ENCODE data around the gene CTTNBP2NL.
A peak's percentile ranks its signal among the peaks of the same experiment; 100 is the strongest.
"Not testable (repeated sequence)": the region's sequence is repeated elsewhere in the genome, so short reads cannot be mapped to it uniquely, and the experiment has no call there.

Gene CTTNBP2NL

DNA sequence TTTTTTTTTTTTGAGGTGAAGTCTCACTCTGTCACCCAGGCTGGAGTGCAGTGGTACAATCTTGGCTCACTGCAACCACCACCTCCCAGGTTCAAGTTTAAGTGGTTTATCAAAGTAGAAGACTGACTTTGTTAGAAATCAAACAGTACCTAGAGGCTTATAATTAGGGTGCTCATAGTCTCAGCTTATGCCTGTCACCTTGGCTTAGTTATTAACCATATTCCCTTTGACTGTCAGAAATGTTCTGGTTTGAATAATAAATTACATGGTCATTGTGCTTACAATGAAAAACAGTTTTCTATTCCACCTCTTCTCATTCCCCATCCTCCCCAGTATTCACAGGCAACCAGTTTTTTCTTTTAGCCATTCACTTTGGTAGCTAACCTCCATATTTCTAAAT lies 54.8 kb downstream of the CTTNBP2NL start:
- no peak overlapping the region for H2BK12ac ChIP-seq (ENCODE audit: low read length)
- no peak overlapping the region for H4K8ac ChIP-seq (ENCODE audit: low read depth, low read length)
- no peaks in the 10 kb centered on the region for H3K9me3 ChIP-seq (ENCODE audit: insufficient read depth, low read depth, low read length)
- no peak overlapping the region for H4K12ac ChIP-seq (ENCODE audit: low read depth, low read length)
- H2AFZ ChIP-seq (ENCODE audit: insufficient read depth, low read length, poor library complexity), result no peak overlapping the region
- no peak overlapping the region for H3K27ac ChIP-seq (ENCODE audit: low read depth, low read length)
- no peak overlapping the region for H3K14ac ChIP-seq (ENCODE audit: low read length)
- H3K27me3 ChIP-seq (ENCODE audit: insufficient read depth, low read length), result no peaks in the 10 kb centered on the region
- H3K36me3 ChIP-seq (ENCODE audit: control insufficient read depth in 1 of 2, insufficient read depth in 2 of 2, low read length in 2 of 2), result peaks cover 9 to 11% of the 10 kb centered on the region in 2 experiments
- H2BK5ac ChIP-seq (ENCODE audit: low read depth, low read length, poor library complexity), result no peak overlapping the region
- H3K4ac ChIP-seq (ENCODE audit: low read depth, low read length), result no peak overlapping the region
- no peak overlapping the region for H2BK120ac ChIP-seq (ENCODE audit: insufficient read depth, low read length, poor library complexity)
- H3K4me2 ChIP-seq (ENCODE audit: low read length), result no peak overlapping the region
- H3K9ac ChIP-seq (ENCODE audit: low read length), result no peak overlapping the region
- H3K79me1 ChIP-seq (ENCODE audit: low read length), result peaks cover 2% of the 10 kb centered on the region
- no peak overlapping the region for H4K91ac ChIP-seq (ENCODE audit: low read depth, low read length)
- H2AK5ac ChIP-seq (ENCODE audit: low read length), result no peak overlapping the region
- DNase-seq, result no peak
- H3K4me3 ChIP-seq (ENCODE audit: low read depth, low read length), result no peak overlapping the region
- no peak overlapping the region for H3K18ac ChIP-seq (ENCODE audit: low read length)
- H3K4me1 ChIP-seq (ENCODE audit: control insufficient read depth in 1 of 2, insufficient read depth in 2 of 2, low read length in 2 of 2), result peaks cover 6 to 8% of the 10 kb centered on the region in 2 experiments
- no peaks in the 10 kb centered on the region for H3K79me2 ChIP-seq (ENCODE audit: control insufficient read depth, insufficient read depth, low read length, poor library complexity)
- H3K23ac ChIP-seq (ENCODE audit: low read length), result no peak overlapping the region

DNA sequence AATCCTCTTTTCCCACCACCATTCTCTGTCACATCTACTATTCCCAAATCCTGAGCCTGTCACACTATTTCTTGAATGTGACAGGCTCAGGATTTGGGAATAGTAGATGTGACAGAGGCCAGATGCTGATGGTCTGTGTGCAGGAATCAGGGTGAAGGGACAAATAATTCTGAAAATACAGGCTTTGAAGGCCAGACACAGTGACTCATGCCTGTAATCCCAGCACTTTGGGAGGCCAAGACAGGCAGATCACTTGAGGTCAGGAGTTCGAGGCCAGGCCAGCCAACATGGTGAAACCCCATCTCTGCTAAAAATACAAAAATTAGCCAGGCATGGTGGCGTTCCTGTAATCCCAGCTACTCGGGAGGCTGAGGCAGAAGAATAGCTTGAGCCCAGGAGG lies 55.3 kb downstream of the CTTNBP2NL start:
- not testable (repeated sequence) for H4K12ac ChIP-seq (ENCODE audit: low read depth, low read length); H3K79me2 ChIP-seq (ENCODE audit: control insufficient read depth, insufficient read depth, low read length, poor library complexity); H3K14ac ChIP-seq (ENCODE audit: low read length); H3K9me3 ChIP-seq (ENCODE audit: insufficient read depth, low read depth, low read length); DNase-seq; H2BK5ac ChIP-seq (ENCODE audit: low read depth, low read length, poor library complexity); H3K4ac ChIP-seq (ENCODE audit: low read depth, low read length); H4K8ac ChIP-seq (ENCODE audit: low read depth, low read length); H3K79me1 ChIP-seq (ENCODE audit: low read length); H3K27me3 ChIP-seq (ENCODE audit: insufficient read depth, low read length); H3K23ac ChIP-seq (ENCODE audit: low read length); H3K9ac ChIP-seq (ENCODE audit: low read length); H2BK12ac ChIP-seq (ENCODE audit: low read length); H2AK5ac ChIP-seq (ENCODE audit: low read length); H4K91ac ChIP-seq (ENCODE audit: low read depth, low read length); H3K4me3 ChIP-seq (ENCODE audit: low read depth, low read length); H3K4me2 ChIP-seq (ENCODE audit: low read length); H2BK120ac ChIP-seq (ENCODE audit: insufficient read depth, low read length, poor library complexity); H2AFZ ChIP-seq (ENCODE audit: insufficient read depth, low read length, poor library complexity)
- H3K18ac ChIP-seq (ENCODE audit: low read length), result peak overlapping the region; percentile 35
- H3K4me1 ChIP-seq (ENCODE audit: control insufficient read depth in 1 of 2, insufficient read depth in 2 of 2, low read length in 2 of 2), result peaks cover 11 to 12% of the 10 kb centered on the region in 2 experiments
- no CpG with 5 or more reads among the region's 3 CpGs for WGBS (ENCODE audit: extremely low coverage, insufficient coverage, insufficient read length)
- peaks cover 13 to 15% of the 10 kb centered on the region in 2 experiments for H3K36me3 ChIP-seq (ENCODE audit: control insufficient read depth in 1 of 2, insufficient read depth in 2 of 2, low read length in 2 of 2)
- H3K27ac ChIP-seq (ENCODE audit: low read depth, low read length), result peak overlapping the region; percentile 60

DNA sequence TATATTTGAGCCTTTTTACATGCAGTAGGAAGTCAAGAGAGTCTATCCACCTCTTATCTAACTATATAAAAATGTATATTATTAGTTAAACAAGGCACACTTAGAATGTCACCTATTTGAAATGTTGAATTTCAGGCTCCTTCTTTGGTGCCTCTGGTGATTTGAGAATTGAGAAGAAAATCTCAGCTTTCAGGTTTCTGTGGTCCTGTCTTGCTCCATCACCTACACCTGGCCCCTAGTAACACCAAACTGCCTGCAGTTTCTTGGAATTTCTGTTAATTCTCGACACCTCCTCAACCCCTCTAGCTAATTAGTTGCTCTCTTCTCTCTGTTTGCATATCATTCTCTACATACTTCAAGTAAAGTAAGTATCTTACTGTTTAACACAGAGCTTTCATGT lies 57.9 kb downstream of the CTTNBP2NL start:
- Histone ChIP-seq H2BK5ac (ENCODE audit: low read depth, low read length, poor library complexity) (no peak overlapping the region), H3K4me2 (ENCODE audit: low read length) (no peak overlapping the region), H3K79me2 (ENCODE audit: control insufficient read depth, insufficient read depth, low read length, poor library complexity) (no peaks in the 10 kb centered on the region), H3K79me1 (ENCODE audit: low read length) (peaks cover 7% of the 10 kb centered on the region), H4K8ac (ENCODE audit: low read depth, low read length) (no peak overlapping the region), H3K27me3 (ENCODE audit: insufficient read depth, low read length) (no peaks in the 10 kb centered on the region), H3K23ac (ENCODE audit: low read length) (no peak overlapping the region), H2BK12ac (ENCODE audit: low read length) (no peak overlapping the region), H3K27ac (ENCODE audit: low read depth, low read length) (peak overlapping the region; percentile 39), H2AK5ac (ENCODE audit: low read length) (no peak overlapping the region), H3K9me3 (ENCODE audit: insufficient read depth, low read depth, low read length) (no peaks in the 10 kb centered on the region), H3K18ac (ENCODE audit: low read length) (no peak overlapping the region), H3K4me3 (ENCODE audit: low read depth, low read length) (no peak overlapping the region), H3K14ac (ENCODE audit: low read length) (no peak overlapping the region), H4K12ac (ENCODE audit: low read depth, low read length) (no peak overlapping the region), H3K9ac (ENCODE audit: low read length) (no peak overlapping the region), H2AFZ (ENCODE audit: insufficient read depth, low read length, poor library complexity) (no peak overlapping the region), H3K4me1 (ENCODE audit: control insufficient read depth in 1 of 2, insufficient read depth in 2 of 2, low read length in 2 of 2) (peaks cover 16 to 18% of the 10 kb centered on the region in 2 experiments), H4K91ac (ENCODE audit: low read depth, low read length) (no peak overlapping the region), H3K4ac (ENCODE audit: low read depth, low read length) (no peak overlapping the region), H2BK120ac (ENCODE audit: insufficient read depth, low read length, poor library complexity) (no peak overlapping the region), H3K36me3 (ENCODE audit: control insufficient read depth in 1 of 2, insufficient read depth in 2 of 2, low read length in 2 of 2) (peaks cover 24 to 27% of the 10 kb centered on the region in 2 experiments)
- peak; percentile 77 to 93 for DNase-seq
- WGBS (ENCODE audit: extremely low coverage, insufficient coverage, insufficient read length), result no CpG with 5 or more reads among the region's 1 CpG

DNA sequence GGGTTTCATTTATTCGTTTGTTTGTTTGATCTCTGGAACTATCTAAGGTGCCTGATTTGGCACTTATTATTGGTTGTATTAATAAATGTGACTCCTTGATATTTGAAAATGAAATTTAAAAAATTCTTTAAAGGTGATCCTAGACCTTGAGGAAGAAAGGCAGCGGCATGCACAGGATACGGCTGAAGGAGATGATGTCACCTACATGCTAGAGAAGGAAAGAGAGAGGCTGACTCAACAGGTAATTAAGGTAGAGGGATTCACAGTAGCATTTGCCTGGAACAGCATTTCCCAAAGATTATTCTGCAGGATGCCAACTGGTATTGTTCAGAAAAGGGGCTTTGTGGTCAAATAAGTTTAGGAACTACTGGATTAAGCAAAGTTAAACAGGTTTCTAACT lies 58.3 kb downstream of the CTTNBP2NL start:
- Histone ChIP-seq H3K9ac (ENCODE audit: low read length) (no peak overlapping the region), H3K27ac (ENCODE audit: low read depth, low read length) (peak overlapping the region; percentile 39), H3K4me3 (ENCODE audit: low read depth, low read length) (no peak overlapping the region), H3K9me3 (ENCODE audit: insufficient read depth, low read depth, low read length) (no peaks in the 10 kb centered on the region), H4K12ac (ENCODE audit: low read depth, low read length) (no peak overlapping the region), H4K8ac (ENCODE audit: low read depth, low read length) (no peak overlapping the region), H3K79me2 (ENCODE audit: control insufficient read depth, insufficient read depth, low read length, poor library complexity) (no peaks in the 10 kb centered on the region), H2AK5ac (ENCODE audit: low read length) (no peak overlapping the region), H4K91ac (ENCODE audit: low read depth, low read length) (no peak overlapping the region), H2AFZ (ENCODE audit: insufficient read depth, low read length, poor library complexity) (no peak overlapping the region), H3K79me1 (ENCODE audit: low read length) (peaks cover 7% of the 10 kb centered on the region), H3K4ac (ENCODE audit: low read depth, low read length) (no peak overlapping the region), H3K36me3 (ENCODE audit: control insufficient read depth in 1 of 2, insufficient read depth in 2 of 2, low read length in 2 of 2) (peaks cover 22 to 26% of the 10 kb centered on the region in 2 experiments), H2BK12ac (ENCODE audit: low read length) (no peak overlapping the region), H3K18ac (ENCODE audit: low read length) (no peak overlapping the region), H3K14ac (ENCODE audit: low read length) (no peak overlapping the region), H3K23ac (ENCODE audit: low read length) (no peak overlapping the region), H2BK120ac (ENCODE audit: insufficient read depth, low read length, poor library complexity) (no peak overlapping the region), H3K4me2 (ENCODE audit: low read length) (no peak overlapping the region), H3K4me1 (ENCODE audit: control insufficient read depth in 1 of 2, insufficient read depth in 2 of 2, low read length in 2 of 2) (peaks cover 16 to 18% of the 10 kb centered on the region in 2 experiments), H3K27me3 (ENCODE audit: insufficient read depth, low read length) (no peaks in the 10 kb centered on the region), H2BK5ac (ENCODE audit: low read depth, low read length, poor library complexity) (no peak overlapping the region)
- DNase-seq, result peak; percentile 33 to 76
- WGBS (ENCODE audit: extremely low coverage, insufficient coverage, insufficient read length), result no CpG with 5 or more reads among the region's 3 CpGs

Measured in trophoblast cell (in vitro differentiated cells and primary cell).